HFF-Myc (cell line): ENCODE measurements around the gene LCMT2.

ENCODE experiments used
- DNase-seq: peaks from one replicate; pipeline ENCODE4 v3.0.0-alpha.2; 2011; ENCODE audit warnings: low read depth; ENCODE audit errors: extremely low read depth
- H3K4me3 ChIP-seq: replicated peaks from 2 replicates; pipeline ENCODE4 v1.5.1; 2011; ENCODE audit warnings: low read depth, mild to moderate bottlenecking, control low read depth, low read length
- TF ChIP-seq, protein P1 (sequence below): IDR thresholded peaks from 2 replicates; pipeline ENCODE4 v1.5.1; 2012; ENCODE audit warnings: mild to moderate bottlenecking, low read depth, low read length, control low read depth; ENCODE audit errors: missing control alignments

Gene LCMT2

DNA sequence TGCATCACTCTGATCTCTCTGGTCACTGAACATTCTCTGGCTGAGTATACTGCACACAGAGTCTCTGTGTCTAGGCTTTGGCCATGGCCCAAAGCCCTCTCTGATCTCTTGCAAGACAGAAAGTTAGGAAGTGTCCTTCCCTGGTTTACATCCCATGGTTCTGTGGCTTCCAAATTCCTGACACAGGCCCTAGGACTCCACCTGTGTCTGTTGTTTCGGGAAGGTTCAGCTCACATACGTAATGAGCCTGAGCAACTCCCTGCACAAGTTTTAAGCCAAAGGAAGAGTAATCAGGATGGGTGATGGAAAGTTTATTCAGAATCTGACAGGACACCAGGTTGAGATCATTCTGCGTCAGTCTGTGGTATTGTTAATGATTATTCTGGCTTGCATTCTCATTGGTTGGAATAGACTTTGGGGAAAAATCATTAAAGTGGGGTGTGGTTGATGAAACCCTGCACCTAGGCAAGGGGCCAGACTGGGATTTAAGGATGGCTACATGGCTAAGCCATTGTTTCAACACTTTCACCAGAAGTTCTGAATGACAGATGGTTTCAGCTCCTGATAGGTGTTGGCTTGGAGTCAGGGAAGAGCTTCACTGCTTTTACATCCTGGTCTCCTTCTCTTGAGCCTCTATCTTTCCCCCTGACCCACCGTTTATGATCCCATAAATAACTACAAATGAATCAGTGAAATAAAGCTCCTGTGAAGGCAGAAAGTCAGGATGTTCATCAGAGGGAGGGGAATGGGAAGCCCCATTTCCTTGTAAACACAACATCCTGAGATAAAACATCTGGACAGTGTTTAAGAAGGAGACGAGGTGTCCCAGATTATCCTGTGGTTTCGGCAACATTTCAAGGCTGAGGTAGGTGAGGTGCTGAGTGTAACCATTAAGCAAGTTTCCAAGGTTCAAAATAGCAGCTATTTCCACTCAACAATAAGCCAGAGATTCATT is 14.1 kb downstream of the LCMT2 start:
- no peak for DNase-seq
- no peak overlapping the region for H3K4me3 ChIP-seq
- TF ChIP-seq, protein P1, sequence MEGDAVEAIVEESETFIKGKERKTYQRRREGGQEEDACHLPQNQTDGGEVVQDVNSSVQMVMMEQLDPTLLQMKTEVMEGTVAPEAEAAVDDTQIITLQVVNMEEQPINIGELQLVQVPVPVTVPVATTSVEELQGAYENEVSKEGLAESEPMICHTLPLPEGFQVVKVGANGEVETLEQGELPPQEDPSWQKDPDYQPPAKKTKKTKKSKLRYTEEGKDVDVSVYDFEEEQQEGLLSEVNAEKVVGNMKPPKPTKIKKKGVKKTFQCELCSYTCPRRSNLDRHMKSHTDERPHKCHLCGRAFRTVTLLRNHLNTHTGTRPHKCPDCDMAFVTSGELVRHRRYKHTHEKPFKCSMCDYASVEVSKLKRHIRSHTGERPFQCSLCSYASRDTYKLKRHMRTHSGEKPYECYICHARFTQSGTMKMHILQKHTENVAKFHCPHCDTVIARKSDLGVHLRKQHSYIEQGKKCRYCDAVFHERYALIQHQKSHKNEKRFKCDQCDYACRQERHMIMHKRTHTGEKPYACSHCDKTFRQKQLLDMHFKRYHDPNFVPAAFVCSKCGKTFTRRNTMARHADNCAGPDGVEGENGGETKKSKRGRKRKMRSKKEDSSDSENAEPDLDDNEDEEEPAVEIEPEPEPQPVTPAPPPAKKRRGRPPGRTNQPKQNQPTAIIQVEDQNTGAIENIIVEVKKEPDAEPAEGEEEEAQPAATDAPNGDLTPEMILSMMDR: no peak

- no peak for DNase-seq
- TF ChIP-seq, protein P1: no peak
These were observed 16.2 kb downstream of the LCMT2 start for GRCh38 chr15:43314171-43314570.

DNA sequence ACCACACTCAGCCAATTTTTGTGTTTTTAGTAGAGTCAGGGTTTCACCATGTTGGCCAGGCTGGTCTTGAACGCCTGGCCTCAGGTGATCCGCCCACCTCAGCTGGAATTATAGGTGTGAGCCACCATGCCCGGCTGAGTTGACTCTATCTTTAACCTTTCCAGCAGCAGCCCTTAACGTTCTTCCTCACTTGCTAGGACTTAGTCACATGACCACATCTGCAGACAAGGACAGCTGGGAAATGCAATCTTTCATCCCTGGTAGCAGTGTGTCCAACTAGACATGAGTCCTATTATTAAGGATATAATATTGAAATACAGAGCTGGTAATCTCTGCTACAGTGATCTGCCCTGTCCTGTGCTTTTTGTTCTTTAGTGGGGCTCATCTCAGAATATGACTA is 18.0 kb downstream of the LCMT2 start:
- TF ChIP-seq, protein P1: no peak
- DNase-seq: no peak
- no peak overlapping the region for H3K4me3 ChIP-seq

More at GRCh38 chr15:43314171-43314570, 16.2 kb downstream of the LCMT2 start:
- no peak overlapping the region for H3K4me3 ChIP-seq

GRCh38 chr15:43302205-43302817 is 28.1 kb downstream of the LCMT2 start, which contains the start of gene TGM7:
Gene TGM7 (minus strand): TSS chr15:43302255.
- TF ChIP-seq, protein P1: no peak
- H3K4me3 ChIP-seq: no peak within 1 kb of the TSS
- no peak for DNase-seq

- TF ChIP-seq, protein P1: no peak
- no peak for DNase-seq
These were observed 30.5 kb downstream of the LCMT2 start for GRCh38 chr15:43299884-43300283.

GRCh38 chr15:43299411-43299810 is 31.0 kb downstream of the LCMT2 start:
- TF ChIP-seq, protein P1: no peak
- DNase-seq: no peak

More at GRCh38 chr15:43299884-43300283, 30.5 kb downstream of the LCMT2 start:
- no peak overlapping the region for H3K4me3 ChIP-seq

More at GRCh38 chr15:43299411-43299810, 31.0 kb downstream of the LCMT2 start:
- no peak overlapping the region for H3K4me3 ChIP-seq
